OCI-LY7 (cell line): Measurements from ENCODE around the gene CCDC13. TPM values are rescaled to one million over a fixed set of nuclear protein-coding genes. Genes with fewer than 3 reads are reported as not detected.

ENCODE experiments used
- BruUV-seq: library from RNA; stranded (reverse); fragments of 400-500 nt; replicated peaks from 2 replicates; lab custom pipeline; 2021; lab: Mats Ljungman, UMichigan
- CTCF ChIA-PET: fragments of 300-600 bp; sonication (Branson Sonifier 250); formaldehyde crosslinking; loops from one replicate; lab custom pipeline; 2022; ENCODE audit warnings: antibody characterized with exemption; ENCODE audit not compliant: unreplicated experiment; lab: Charles Lee
- POLR2A ChIA-PET: fragments of 300-600 bp; sonication (Branson Sonifier 250); formaldehyde crosslinking; loops from one replicate; lab custom pipeline; 2022; ENCODE audit warnings: antibody characterized with exemption; lab: Charles Lee
- DNase-seq: peaks from one replicate; pipeline ENCODE4 v3.0.0-alpha.2; 2015; ENCODE audit warnings: low spot score
- H2AFZ ChIP-seq: fragments of 200-600 bp; sonication (generic), shearing (Covaris generic); 2 replicates; pipeline ENCODE4 v1.6.1; 2014; ENCODE audit warnings: mild to moderate bottlenecking, antibody characterized with exemption, low read length, moderate library complexity
- H3K27ac ChIP-seq: fragments of 200-600 bp; sonication (generic); 2 replicates; pipeline ENCODE4 v1.5.1; 2014; ENCODE audit warnings: mixed run types, low read depth, mild to moderate bottlenecking, moderate library complexity, low read length, inconsistent platforms; ENCODE audit not compliant: poor library complexity, severe bottlenecking
- H3K36me3 ChIP-seq: fragments of 200-600 bp; sonication (generic); 2 replicates; pipeline ENCODE4 v1.6.1; 2014; ENCODE audit warnings: mild to moderate bottlenecking, antibody characterized with exemption, low read length, moderate library complexity, mixed read lengths; ENCODE audit not compliant: insufficient read depth
- H3K4me1 ChIP-seq: fragments of 200-600 bp; sonication (generic); 2 replicates; pipeline ENCODE4 v1.5.1; 2014; ENCODE audit warnings: mild to moderate bottlenecking, low read length; ENCODE audit not compliant: insufficient read depth, poor library complexity, severe bottlenecking
- H3K4me2 ChIP-seq: fragments of 200-600 bp; sonication (generic); 2 replicates; pipeline ENCODE4 v1.6.1; 2014; ENCODE audit warnings: mild to moderate bottlenecking, low read length
- H3K4me3 ChIP-seq: fragments of 200-600 bp; sonication (generic); 2 replicates; pipeline ENCODE4 v1.5.1; 2014; ENCODE audit warnings: mild to moderate bottlenecking, low read depth, low read length; ENCODE audit not compliant: poor library complexity, severe bottlenecking
- H3K79me2 ChIP-seq: fragments of 200-600 bp; sonication (generic); 2 replicates; pipeline ENCODE4 v1.6.1; 2016; ENCODE audit warnings: low read depth, mild to moderate bottlenecking, low read length, moderate library complexity, mixed read lengths; ENCODE audit not compliant: insufficient read depth
- H3K9me2 ChIP-seq: fragments of 200-600 bp; sonication (generic); 2 replicates; pipeline ENCODE4 v1.6.1; 2016; ENCODE audit warnings: mild to moderate bottlenecking, low read length, mixed read lengths; ENCODE audit not compliant: insufficient read depth
- H3K9me3 ChIP-seq: fragments of 200-600 bp; sonication (generic); 2 replicates; pipeline ENCODE4 v1.6.1; 2014; ENCODE audit warnings: mild to moderate bottlenecking, mixed run types, low read length, mixed read lengths
- H4K20me1 ChIP-seq: fragments of 200-600 bp; sonication (generic); 2 replicates; pipeline ENCODE4 v1.6.1; 2014; ENCODE audit warnings: mild to moderate bottlenecking, antibody characterized with exemption, low read length, moderate library complexity, mixed read lengths; ENCODE audit not compliant: insufficient read depth
- EZH2phosphoT487 ChIP-seq: fragments of 200-600 bp; sonication (generic); IDR thresholded peaks from 2 replicates; pipeline ENCODE4 v1.6.1; 2018; ENCODE audit warnings: low read depth, borderline replicate concordance, mild to moderate bottlenecking, mixed run types, antibody characterized with exemption, low read length, moderate library complexity, mixed read lengths
- intact Hi-C: fragments of 100-400 bp; cut with micrococcal nuclease; formaldehyde crosslinking; loops from one replicate; pipeline ENCODE4 v1.10.0; 2022; ENCODE audit not compliant: unreplicated experiment
- total RNA-seq, 2 experiments: library from RNA; depleted of rRNA in 1 of 2; stranded (reverse); fragments of >200 nt in 1 of 2; shearing (Covaris generic) in 1 of 2; gene quantifications; 2 replicates each; pipeline ENCODE4 v1.2.3, GENCODE V29; 2014 to 2022
- TF ChIP-seq, protein P1 (sequence below): fragments of 200-600 bp; sonication (generic); conservative IDR thresholded peaks from 2 replicates; pipeline ENCODE4 v1.5.1; 2014; ENCODE audit warnings: mild to moderate bottlenecking, antibody characterized with exemption, low read length, moderate library complexity, mixed read lengths

The CCDC13 gene
- total RNA-seq, 2 experiments from 2014 or later, result 1.4 TPM; not detected in 1

DNA sequence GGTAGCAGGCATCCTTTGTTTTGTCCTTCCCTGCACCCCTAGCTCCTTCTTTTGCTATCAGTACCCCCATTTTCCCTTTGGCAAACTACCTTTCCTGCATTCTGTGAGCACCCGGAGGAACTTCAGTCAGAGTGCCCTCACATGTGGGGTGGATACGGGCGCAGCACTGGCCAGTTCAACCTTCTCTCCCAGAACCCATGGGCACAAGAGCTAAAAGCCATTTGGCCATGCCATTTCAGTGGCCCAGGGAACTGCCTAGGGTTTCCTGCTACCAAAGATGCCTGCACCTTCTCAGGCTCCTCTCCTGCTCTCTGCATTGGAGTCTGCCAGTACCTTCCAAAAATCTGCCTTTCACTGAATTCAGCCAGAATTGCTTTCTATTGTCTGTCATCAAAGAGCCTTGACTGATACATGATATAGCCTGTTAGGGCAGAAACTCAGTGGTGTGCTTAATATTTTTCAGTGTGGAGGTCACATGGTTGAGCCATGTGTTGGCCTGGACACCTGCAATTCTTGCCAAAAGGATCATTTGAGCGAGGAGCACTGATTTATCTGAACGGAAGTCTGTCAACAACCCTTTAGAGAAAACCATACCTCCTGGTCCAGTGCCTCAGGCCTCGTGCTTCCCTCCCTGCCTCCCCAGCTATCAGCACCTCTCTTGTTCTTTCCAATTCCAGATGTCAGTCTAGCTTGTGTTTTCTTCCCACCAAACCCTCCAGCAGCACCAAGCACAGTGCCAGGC is 43.5 kb downstream of the CCDC13 start:
- ChIA-PET POLR2A (no interaction called here), CTCF (interaction anchor here (0.6 kb wide), 1 partner anchor 33 kb away, joined by 9 read pairs; no protein-coding TSS in a partner anchor)
- intact Hi-C loops, result no loop called here
- H3K4me1 ChIP-seq, result no peaks in the 10 kb centered on the region
- H4K20me1 ChIP-seq, result no peaks in the 10 kb centered on the region
- no peaks in the 10 kb centered on the region for H3K36me3 ChIP-seq
- H2AFZ ChIP-seq, result no peak overlapping the region
- H3K79me2 ChIP-seq, result no peaks in the 10 kb centered on the region
- no peaks in the 10 kb centered on the region for H3K9me2 ChIP-seq
- no peaks in the 10 kb centered on the region for H3K9me3 ChIP-seq
- TF ChIP-seq, protein P1, sequence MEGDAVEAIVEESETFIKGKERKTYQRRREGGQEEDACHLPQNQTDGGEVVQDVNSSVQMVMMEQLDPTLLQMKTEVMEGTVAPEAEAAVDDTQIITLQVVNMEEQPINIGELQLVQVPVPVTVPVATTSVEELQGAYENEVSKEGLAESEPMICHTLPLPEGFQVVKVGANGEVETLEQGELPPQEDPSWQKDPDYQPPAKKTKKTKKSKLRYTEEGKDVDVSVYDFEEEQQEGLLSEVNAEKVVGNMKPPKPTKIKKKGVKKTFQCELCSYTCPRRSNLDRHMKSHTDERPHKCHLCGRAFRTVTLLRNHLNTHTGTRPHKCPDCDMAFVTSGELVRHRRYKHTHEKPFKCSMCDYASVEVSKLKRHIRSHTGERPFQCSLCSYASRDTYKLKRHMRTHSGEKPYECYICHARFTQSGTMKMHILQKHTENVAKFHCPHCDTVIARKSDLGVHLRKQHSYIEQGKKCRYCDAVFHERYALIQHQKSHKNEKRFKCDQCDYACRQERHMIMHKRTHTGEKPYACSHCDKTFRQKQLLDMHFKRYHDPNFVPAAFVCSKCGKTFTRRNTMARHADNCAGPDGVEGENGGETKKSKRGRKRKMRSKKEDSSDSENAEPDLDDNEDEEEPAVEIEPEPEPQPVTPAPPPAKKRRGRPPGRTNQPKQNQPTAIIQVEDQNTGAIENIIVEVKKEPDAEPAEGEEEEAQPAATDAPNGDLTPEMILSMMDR, result no peak
- TF ChIP-seq EZH2phosphoT487, result no peak
- no peak for DNase-seq
- no TSS peak for BruUV-seq
- no peak overlapping the region for H3K27ac ChIP-seq
- H3K4me2 ChIP-seq, result no peak overlapping the region
- no peak overlapping the region for H3K4me3 ChIP-seq

DNA sequence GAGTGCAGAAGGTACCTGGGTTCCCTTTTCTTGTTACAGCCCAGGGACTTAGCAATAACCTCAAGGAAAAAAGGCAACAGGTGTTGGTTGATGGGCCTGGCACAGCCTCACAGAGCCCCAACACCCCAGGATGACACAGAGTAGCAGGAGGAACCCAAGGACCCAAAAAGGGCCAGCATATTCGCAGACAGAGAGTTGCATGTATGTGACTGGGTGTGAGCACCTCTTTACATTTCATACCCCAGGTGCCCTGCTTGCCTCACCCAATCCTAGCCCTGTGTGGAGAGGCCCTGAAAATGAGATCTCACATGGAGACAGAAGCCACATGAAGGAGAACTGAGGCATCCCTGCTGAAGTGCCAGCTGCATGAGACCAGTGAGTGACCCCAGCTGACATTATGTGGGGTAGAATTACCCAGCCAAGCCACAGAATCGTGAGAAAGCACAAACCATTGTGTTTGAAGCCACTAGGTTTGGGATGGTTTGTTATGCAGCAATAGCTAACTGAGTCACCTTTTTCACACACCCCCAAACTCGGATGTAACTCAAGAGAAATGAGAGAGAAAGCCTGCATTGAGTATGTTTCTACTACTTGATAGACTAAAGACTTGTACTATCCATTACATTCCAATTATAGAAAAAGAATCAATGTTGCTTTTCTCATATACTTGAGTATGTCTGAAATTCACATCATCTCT is 44.2 kb downstream of the CCDC13 start:
- no peak overlapping the region for H3K4me2 ChIP-seq
- BruUV-seq, result no TSS peak
- no peaks in the 10 kb centered on the region for H3K4me1 ChIP-seq
- H3K36me3 ChIP-seq, result no peaks in the 10 kb centered on the region
- H2AFZ ChIP-seq, result no peak overlapping the region
- no peaks in the 10 kb centered on the region for H3K9me2 ChIP-seq
- no peak for DNase-seq
- no peaks in the 10 kb centered on the region for H3K79me2 ChIP-seq
- intact Hi-C loops, result no loop called here
- TF ChIP-seq EZH2phosphoT487, result no peak
- TF ChIP-seq, protein P1, result no peak
- H3K9me3 ChIP-seq, result no peaks in the 10 kb centered on the region
- ChIA-PET CTCF (interaction anchor here (0.6 kb wide), 1 partner anchor 32 kb away, joined by 9 read pairs; no protein-coding TSS in a partner anchor), POLR2A (no interaction called here)
- H3K27ac ChIP-seq, result no peak overlapping the region
- H3K4me3 ChIP-seq, result no peak overlapping the region
- H4K20me1 ChIP-seq, result no peaks in the 10 kb centered on the region
